NCI-H1048 (cell line): Measurements from ENCODE around the gene SPINK4.

Source experiments
- DNase-seq: peaks from one replicate; lab custom pipeline; 2025; lab: John Stamatoyannopoulos, UW

The SPINK4 gene

GRCh38 chr9:33257276-33257675, 17.3 kb downstream of the SPINK4 start:
- no peak for DNase-seq

- no peak for DNase-seq
These were observed 20.4 kb downstream of the SPINK4 start for GRCh38 chr9:33260372-33260771.

- DNase-seq = no peak
These were observed 23.4 kb downstream of the SPINK4 start for GRCh38 chr9:33263131-33264002.

GRCh38 chr9:33264003-33264472, 24.1 kb downstream of the SPINK4 start:
- no peak for DNase-seq

GRCh38 chr9:33264473-33265177, 24.7 kb downstream of the SPINK4 start, which contains the start of the genes BAG1 and CHMP5:
Gene BAG1 (minus strand): TSS chr9:33264708.
Gene CHMP5 (plus strand): TSS chr9:33265049. CDS start chr9:33265079, 30 bp downstream.
- DNase-seq = peak; percentile 97

- no peak for DNase-seq
These were observed 25.4 kb downstream of the SPINK4 start for GRCh38 chr9:33265211-33265865.

- DNase-seq = no peak
These were observed 27.3 kb downstream of the SPINK4 start for GRCh38 chr9:33267151-33267767.

- no peak for DNase-seq
These were observed 30.2 kb downstream of the SPINK4 start for GRCh38 chr9:33270146-33270545.

GRCh38 chr9:33272061-33272460, 32.1 kb downstream of the SPINK4 start:
- no peak for DNase-seq

- no peak for DNase-seq
These were observed 33.5 kb downstream of the SPINK4 start for GRCh38 chr9:33273266-33273971.

- DNase-seq = no peak
These were observed 34.0 kb downstream of the SPINK4 start for GRCh38 chr9:33273972-33274328.

- DNase-seq = no peak
These were observed 37.5 kb downstream of the SPINK4 start for GRCh38 chr9:33277484-33277883.

- no peak for DNase-seq
These were observed 45.5 kb downstream of the SPINK4 start for GRCh38 chr9:33285502-33285901.

GRCh38 chr9:33287087-33287490, 47.1 kb downstream of the SPINK4 start:
- DNase-seq = no peak

- DNase-seq = no peak
These were observed 48.3 kb downstream of the SPINK4 start for GRCh38 chr9:33288235-33288634.

- no peak for DNase-seq
These were observed 49.0 kb downstream of the SPINK4 start for GRCh38 chr9:33288828-33289483.

- DNase-seq = no peak
These were observed 49.5 kb downstream of the SPINK4 start for GRCh38 chr9:33289496-33289895.

GRCh38 chr9:33289936-33290246, 49.9 kb downstream of the SPINK4 start:
- no peak for DNase-seq

GRCh38 chr9:33290247-33291030, 50.5 kb downstream of the SPINK4 start, which contains the start of gene NFX1:
Gene NFX1 (plus strand): TSS chr9:33290516. CDS start chr9:33290573, 57 bp downstream.
- DNase-seq = peak; percentile 91

GRCh38 chr9:33291031-33291397, 51.0 kb downstream of the SPINK4 start:
- DNase-seq = no peak
